Stimulated activated CD8-positive, alpha-beta memory T cell treated with anti-CD3 and anti-CD28 coated beads, Interleukin-7, amount 100 ng/mL, for 4 hours (primary cell): Measurements from ENCODE around the gene DDX25.

Experiments used
- DNase-seq, 2 donors: peaks; one replicate each; pipeline ENCODE4 v3.0.0-alpha.2; 2020; ENCODE audit warnings: low read depth in 2 of 2

Gene DDX25

GRCh38 chr11:125950696-125951651, 46.7 kb downstream of the DDX25 start:
- DNase-seq, result no peak

GRCh38 chr11:125951731-125952130, 47.4 kb downstream of the DDX25 start:
- DNase-seq, result no peak

DNA sequence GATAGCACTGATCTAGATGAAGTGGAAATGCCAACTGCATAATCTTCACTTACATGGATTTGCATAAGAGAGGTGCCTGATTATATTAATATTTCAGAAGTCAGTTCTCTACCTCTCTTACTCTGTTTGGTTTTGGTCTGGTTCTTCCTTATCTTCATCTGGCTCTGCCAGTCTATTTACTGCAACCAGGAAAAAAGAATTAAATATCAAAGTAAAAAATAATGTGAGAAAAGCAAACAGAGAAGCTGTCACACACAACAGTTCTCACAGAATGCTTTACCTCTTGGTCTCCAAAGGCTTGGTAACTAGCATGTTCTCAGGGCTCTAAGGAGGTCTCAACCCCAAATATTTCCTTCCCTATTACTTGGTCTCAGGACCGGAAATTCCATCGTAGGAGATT, 48.3 kb downstream of the DDX25 start:
- no peak for DNase-seq

- no peak for DNase-seq
These were observed 48.7 kb downstream of the DDX25 start for GRCh38 chr11:125952973-125953372.

- no peak for DNase-seq
These were observed 49.2 kb downstream of the DDX25 start for GRCh38 chr11:125953401-125953935.

- no peak for DNase-seq
These were observed 50.0 kb downstream of the DDX25 start for GRCh38 chr11:125954123-125954944.

DNA sequence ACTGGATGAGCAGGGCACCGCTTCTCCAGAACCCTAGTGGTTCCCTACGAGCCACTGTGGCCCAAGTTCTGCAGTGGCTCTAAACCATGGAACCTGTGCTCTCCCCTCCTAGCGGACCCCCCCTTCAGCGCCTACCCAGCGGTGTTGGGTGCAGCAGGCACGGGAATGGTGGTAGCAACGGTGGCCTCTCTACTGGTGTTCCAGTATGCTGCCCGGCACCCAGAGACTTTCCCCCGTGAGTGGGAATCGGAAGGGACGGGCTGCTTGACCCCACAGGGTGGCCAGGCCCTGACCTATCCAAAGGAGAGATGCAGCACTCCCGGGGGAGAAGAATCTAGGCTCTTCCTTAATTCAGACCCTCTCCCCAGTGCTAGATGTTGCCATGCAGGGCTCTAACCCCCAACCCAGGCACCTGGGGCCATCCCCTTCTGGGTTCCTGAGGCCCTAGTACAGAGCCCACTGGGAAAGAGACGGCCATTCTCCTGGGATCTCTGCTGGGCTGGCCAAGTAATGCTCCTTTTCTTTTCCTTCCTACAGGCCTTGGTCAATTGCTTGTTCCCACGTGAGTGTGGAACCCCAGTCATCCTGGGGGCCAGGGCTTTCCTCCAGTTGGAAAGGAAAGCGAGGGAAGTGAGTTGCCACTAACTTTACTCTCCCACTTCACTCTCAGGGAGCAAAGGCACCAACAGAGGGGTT, 50.8 kb downstream of the DDX25 start:
- no peak for DNase-seq

DNA sequence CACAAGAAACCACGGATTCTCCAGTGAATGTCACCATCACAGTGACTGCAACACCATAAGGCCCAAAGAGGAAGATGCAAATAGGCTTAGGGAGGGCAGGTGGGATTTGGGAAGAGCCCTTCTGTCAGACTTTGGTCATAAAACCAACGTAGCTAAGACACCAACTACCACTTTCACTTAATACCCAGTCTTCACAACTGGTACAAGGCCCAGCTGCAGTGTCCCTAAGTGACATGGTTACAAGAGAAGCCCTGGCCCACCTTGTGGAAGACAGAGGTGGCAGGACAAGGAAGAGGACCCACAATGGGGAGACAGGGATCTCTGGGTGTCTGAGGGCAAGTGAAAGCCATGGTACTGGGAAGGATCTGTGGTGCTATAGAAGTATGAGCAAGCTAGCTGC, 51.5 kb downstream of the DDX25 start:
- DNase-seq, result no peak

DNA sequence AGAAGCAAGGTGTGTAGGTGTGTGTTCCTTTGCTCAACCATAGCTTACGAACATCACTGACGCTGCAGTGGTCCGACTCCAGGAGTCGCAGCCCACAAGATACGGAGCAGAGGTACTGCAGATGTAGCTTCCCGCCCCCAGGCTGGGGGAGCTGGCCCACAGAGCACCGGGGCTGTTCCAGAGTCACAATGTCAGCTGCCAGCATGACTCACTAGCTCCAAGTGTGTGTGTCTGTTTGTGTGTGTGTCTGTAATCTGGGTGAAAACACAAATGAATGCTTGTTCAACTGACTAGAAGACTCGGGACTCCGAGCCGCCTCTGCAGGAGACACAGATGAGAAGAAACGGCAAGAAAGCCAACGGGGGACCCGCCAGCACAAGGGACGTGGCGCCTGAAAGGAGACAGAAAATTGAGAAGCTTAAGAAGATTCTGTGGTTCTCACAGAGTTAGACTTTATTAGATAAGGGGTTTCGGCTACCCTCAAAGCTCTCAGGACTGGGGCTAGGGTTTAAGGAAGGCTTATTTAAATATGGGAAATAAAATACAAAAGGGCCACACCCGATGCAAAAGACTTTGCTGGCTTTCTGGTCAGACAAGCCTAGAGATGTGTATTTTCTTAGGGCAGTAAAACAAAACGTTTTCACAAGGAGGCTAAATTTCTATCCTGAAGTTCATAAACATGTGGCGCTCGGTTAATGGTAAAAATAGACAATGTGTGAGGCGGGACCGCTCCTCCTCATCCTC, 52.3 kb downstream of the DDX25 start:
- no peak for DNase-seq

DNA sequence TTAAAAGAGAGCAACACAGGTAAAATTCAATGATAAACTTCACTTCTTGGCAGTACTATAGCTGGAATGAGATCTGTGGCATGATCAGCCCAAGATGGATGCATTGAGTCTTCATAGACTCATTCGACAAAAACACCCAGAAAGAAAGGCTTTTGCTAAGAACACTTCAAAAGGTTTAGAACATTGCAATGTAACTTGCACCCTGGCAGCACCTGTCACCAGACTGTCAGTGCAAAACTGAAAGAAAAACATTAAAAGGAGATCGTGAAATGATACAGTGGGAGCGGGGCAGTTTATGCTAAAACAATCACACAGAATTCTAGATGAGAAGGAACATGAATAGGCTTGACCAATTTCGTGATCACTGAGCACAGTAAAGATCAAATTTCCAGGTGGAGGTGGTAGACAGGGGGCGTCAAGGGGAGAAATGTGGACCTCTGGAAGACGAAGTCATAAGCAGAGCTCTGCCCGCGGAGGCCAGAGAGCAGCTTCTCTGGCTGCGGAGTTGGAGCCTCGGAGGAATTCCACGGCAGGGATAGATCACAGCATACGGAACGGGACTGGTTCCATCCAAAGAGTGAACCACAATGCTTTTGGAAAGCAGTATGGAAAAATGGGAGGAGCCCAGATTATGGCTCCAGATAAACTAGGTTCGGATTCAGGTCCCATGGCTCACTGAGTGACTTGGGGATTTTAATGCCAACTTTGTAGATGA, 53.5 kb downstream of the DDX25 start:
- DNase-seq, result no peak

GRCh38 chr11:125958872-125959400, 54.6 kb downstream of the DDX25 start:
- DNase-seq, result no peak

DNA sequence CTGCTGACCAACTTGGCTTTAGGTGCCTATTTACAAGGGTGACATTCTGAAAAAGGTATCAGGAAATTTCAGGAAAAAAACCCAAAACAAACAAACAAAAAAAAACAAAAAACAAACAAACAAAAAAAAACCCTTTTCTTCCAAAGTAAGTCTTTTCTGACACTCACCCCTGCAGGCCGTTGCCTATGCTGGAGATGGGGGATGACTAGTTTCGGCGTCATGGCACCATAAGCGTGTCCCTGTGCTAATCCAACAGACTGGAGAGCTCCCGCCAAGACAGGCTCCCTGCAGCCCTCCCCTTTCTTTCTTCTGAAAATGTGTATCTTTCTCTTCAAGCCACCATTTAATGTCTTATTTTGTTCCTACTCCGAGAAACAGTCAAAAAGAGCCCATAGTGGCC, 55.2 kb downstream of the DDX25 start:
- DNase-seq, result no peak

DNA sequence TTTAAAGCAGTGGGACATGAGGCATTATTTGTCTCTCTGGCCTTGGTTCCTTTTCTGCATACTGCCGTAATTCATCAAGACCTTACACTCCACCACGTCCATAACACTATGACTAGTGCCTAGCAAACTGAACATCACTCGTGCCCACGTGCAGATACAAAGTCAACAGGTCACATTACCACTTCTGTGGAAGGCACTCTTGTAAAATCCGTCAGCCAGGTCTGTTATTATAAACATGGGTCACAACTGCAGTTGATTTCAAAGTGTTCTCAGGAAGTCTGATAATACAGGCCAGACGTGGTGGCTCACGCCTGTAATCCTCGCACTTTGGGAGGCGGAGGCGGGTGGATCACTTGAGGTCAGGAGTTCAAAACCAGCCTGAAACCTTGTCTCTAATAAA, 55.6 kb downstream of the DDX25 start:
- no peak for DNase-seq

- DNase-seq, result no peak
These were observed 56.5 kb downstream of the DDX25 start for GRCh38 chr11:125960771-125961170.

GRCh38 chr11:125967515-125967914, 63.2 kb downstream of the DDX25 start:
- DNase-seq, result no peak

GRCh38 chr11:125968354-125968753, 64.0 kb downstream of the DDX25 start:
- no peak for DNase-seq

- DNase-seq, result no peak
These were observed 67.3 kb downstream of the DDX25 start for GRCh38 chr11:125971618-125972017.

GRCh38 chr11:125974284-125974683, 70.0 kb downstream of the DDX25 start:
- no peak for DNase-seq

GRCh38 chr11:125975634-125976033, 71.3 kb downstream of the DDX25 start:
- no peak for DNase-seq

DNA sequence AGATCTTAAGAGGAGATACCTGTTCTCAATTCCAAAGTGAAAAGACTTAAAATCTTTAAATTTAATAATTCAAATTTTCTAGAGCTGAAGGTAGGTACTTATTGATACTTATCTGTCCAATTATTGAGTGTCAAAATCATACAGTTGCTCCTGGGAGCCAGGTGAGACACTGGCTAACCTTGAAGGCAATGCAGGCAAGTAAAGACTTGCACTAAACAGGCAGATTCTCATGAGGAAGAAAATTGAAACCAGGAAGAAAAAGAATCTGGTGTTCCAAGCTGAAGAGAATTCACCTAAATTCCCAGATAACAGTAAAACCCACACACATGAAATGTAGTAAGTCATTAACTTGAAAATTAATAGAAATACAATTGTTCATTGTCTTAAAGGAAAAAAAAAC, 71.8 kb downstream of the DDX25 start:
- DNase-seq, result no peak
